Measurements from ENCODE around the gene GPHN. TPM values are rescaled to one million over a fixed set of nuclear protein-coding genes. Genes with fewer than 3 reads are reported as not detected.
A peak's percentile ranks its signal among the peaks of the same experiment; 100 is the strongest.

The GPHN gene
- total RNA-seq, 1 donor: 6.5 TPM

DNA sequence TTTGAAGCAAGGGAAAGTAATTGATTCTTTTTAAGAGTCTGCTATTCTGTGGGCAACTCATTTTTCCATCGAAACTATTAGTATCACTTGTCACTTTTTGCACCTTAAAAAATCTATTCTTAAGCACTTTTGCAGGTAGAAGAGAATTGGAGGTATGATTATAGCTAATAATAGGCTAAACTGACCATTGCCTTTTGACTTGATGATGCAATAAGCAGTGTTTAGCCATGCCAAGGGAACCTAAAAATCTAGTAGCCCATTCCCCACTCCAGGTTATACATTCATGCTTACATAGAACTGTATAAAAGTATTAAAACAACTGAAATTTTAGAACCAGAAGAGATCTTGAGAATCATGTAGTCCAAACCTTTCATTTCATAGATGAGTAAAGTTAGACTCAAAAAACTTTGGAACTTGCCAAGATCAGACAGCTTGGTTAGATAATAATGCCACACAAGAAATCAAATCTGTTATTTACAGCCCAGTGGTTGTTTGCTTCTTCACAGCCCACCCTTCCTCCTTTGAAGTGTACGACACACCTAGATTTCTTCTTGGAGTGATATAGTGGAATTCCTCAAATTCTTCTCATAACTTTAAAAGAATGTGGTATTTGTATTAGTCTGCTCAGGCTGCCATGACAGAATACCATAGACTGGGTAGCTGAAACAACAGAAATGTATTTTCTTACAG, 659.6 kb downstream of the GPHN start:
- peak; percentile 37 for DNase-seq (ENCODE audit: low read depth)
- no peak overlapping the region for H3K4me3 ChIP-seq (ENCODE audit: low read depth, low read length)
- TF ChIP-seq, protein P1, sequence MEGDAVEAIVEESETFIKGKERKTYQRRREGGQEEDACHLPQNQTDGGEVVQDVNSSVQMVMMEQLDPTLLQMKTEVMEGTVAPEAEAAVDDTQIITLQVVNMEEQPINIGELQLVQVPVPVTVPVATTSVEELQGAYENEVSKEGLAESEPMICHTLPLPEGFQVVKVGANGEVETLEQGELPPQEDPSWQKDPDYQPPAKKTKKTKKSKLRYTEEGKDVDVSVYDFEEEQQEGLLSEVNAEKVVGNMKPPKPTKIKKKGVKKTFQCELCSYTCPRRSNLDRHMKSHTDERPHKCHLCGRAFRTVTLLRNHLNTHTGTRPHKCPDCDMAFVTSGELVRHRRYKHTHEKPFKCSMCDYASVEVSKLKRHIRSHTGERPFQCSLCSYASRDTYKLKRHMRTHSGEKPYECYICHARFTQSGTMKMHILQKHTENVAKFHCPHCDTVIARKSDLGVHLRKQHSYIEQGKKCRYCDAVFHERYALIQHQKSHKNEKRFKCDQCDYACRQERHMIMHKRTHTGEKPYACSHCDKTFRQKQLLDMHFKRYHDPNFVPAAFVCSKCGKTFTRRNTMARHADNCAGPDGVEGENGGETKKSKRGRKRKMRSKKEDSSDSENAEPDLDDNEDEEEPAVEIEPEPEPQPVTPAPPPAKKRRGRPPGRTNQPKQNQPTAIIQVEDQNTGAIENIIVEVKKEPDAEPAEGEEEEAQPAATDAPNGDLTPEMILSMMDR (IDR thresholded peaks at IDR 0.05; ENCODE audit: insufficient read depth, low read length): no peak

DNA sequence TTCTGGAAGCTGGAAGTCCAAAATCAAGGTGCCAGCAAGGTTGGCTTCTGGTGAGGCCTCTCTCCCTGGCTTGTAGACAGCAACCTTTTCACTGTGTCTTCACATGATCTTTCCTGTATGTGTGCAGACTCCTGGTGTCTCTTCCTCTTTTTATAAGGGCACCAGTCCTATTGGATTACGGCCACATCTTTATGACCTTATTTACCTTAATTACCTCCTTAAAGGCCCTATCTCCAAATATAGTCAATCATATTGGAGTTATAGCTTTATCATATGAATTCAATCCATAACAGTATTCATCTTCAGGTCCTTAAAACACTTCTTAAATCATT, 660.1 kb downstream of the GPHN start:
- TF ChIP-seq, protein P1 (IDR thresholded peaks at IDR 0.05; ENCODE audit: insufficient read depth, low read length): no peak
- DNase-seq (ENCODE audit: low read depth): no peak
- H3K4me3 ChIP-seq (ENCODE audit: low read depth, low read length): no peak overlapping the region

- no peak for DNase-seq (ENCODE audit: low read depth)
- TF ChIP-seq, protein P1 (IDR thresholded peaks at IDR 0.05; ENCODE audit: insufficient read depth, low read length): no peak
- H3K4me3 ChIP-seq (ENCODE audit: low read depth, low read length): no peak overlapping the region
Observed at GRCh38 chr14:67170660-67171059, 662.7 kb downstream of the GPHN start.

DNA sequence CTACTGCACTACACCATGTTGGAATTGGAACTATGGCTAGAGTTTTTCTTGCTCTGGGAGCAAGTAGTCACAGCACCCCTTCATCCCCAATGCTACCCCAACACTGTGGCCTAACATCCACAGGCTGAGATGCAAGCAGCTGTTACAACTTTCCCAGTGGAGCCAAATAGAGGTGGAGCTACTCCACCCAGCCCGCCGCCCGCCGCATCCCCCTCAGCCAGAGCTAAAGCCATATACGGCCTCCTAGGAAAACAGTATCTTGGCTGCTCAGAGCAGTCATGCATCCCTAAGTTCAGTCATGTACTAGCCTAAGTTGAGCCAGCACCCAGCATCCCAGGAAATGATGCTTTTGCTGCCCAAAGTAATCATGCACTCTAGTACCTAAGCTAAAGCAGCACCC, 664.1 kb downstream of the GPHN start:
- TF ChIP-seq, protein P1 (IDR thresholded peaks at IDR 0.05; ENCODE audit: insufficient read depth, low read length): no peak
- DNase-seq (ENCODE audit: low read depth): no peak
- H3K4me3 ChIP-seq (ENCODE audit: low read depth, low read length): no peak overlapping the region

DNA sequence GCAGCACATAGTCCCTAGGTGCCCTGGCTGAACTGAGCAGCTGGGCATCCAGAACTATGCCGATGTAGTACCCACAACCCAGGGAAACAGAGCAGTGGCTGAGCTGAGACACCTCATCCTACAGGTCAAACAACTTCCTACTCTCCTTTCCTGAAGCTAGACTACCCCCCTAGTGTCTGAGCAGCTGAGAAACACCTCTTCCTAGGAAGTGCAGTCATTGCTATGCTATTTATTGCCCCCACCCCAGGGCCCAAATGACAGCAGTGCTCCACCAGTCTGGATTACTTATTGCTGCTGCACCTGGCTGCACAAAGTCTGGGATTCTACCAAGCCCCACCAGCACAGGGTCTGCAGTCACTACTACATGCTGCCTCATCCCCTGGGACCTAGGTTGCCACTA, 664.6 kb downstream of the GPHN start:
- TF ChIP-seq, protein P1 (IDR thresholded peaks at IDR 0.05; ENCODE audit: insufficient read depth, low read length): no peak
- DNase-seq (ENCODE audit: low read depth): no peak
- H3K4me3 ChIP-seq (ENCODE audit: low read depth, low read length): no peak overlapping the region

GRCh38 chr14:67173719-67174118, 665.8 kb downstream of the GPHN start:
- TF ChIP-seq, protein P1 (IDR thresholded peaks at IDR 0.05; ENCODE audit: insufficient read depth, low read length): no peak
- no peak overlapping the region for H3K4me3 ChIP-seq (ENCODE audit: low read depth, low read length)
- no peak for DNase-seq (ENCODE audit: low read depth)

All from fibroblast of the aortic adventitia (primary cell).